HG03565 (cell line): ENCODE data around the gene FBF1.
A peak's percentile ranks its signal among the peaks of the same experiment; 100 is the strongest.
"Not testable (repeated sequence)": the region's sequence is repeated elsewhere in the genome, so short reads cannot be mapped to it uniquely, and the experiment has no call there.

Source experiments
- ATAC-seq: cut with Tn5 transposase; IDR thresholded peaks from one replicate; pipeline ENCODE4 v1.9.1; 2021; ENCODE audit warnings: mild to moderate bottlenecking, moderate library complexity; ENCODE audit not compliant: unreplicated experiment

Gene FBF1

GRCh38 chr17:75940727-75941441 lies at the start of gene FBF1:
Gene FBF1, minus strand, starts transcription at chr17:75941042. Its CDS starts 2,893 bp downstream, at chr17:75938149.
- peak; percentile 86 for ATAC-seq

- no peak for ATAC-seq
Measured at GRCh38 chr17:75987041-75987440, 46.2 kb upstream of the FBF1 start.

GRCh38 chr17:75985986-75986385 lies 45.1 kb upstream of the FBF1 start:
- no peak for ATAC-seq

GRCh38 chr17:75983501-75984181 lies 42.8 kb upstream of the FBF1 start:
- no peak for ATAC-seq

- no peak for ATAC-seq
Measured at GRCh38 chr17:75981019-75981615, 40.3 kb upstream of the FBF1 start.

GRCh38 chr17:75980188-75981018 lies 39.6 kb upstream of the FBF1 start:
- no peak for ATAC-seq

GRCh38 chr17:75979705-75980187 lies 38.9 kb upstream of the FBF1 start:
- ATAC-seq: peak; percentile 5

- peak; percentile 66 for ATAC-seq
Measured at GRCh38 chr17:75978938-75979704, 38.3 kb upstream of the FBF1 start, which contains the start of the genes ACOX1 and TEN1. Gene ACOX1, minus strand, starts transcription at chr17:75979166. Its CDS starts 93 bp downstream, at chr17:75979073. Gene TEN1, plus strand, starts transcription at chr17:75979240. Its CDS starts 6,953 bp downstream, at chr17:75986193.

- no peak for ATAC-seq
Measured at GRCh38 chr17:75976175-75976848, 35.5 kb upstream of the FBF1 start.

- ATAC-seq: no peak
Measured at GRCh38 chr17:75975757-75976174, 34.9 kb upstream of the FBF1 start.

- not testable (repeated sequence) for ATAC-seq
Measured at GRCh38 chr17:75975187-75975586, 34.3 kb upstream of the FBF1 start.

GRCh38 chr17:75970626-75971025 lies 29.8 kb upstream of the FBF1 start:
- ATAC-seq: no peak

- ATAC-seq: no peak
Measured at GRCh38 chr17:75970011-75970523, 29.2 kb upstream of the FBF1 start.

- ATAC-seq: not testable (repeated sequence)
Measured at GRCh38 chr17:75969044-75969443, 28.2 kb upstream of the FBF1 start.

GRCh38 chr17:75965468-75965867 lies 24.6 kb upstream of the FBF1 start:
- ATAC-seq: no peak

GRCh38 chr17:75959839-75960511 lies 19.1 kb upstream of the FBF1 start:
- no peak for ATAC-seq

GRCh38 chr17:75959051-75959838 lies 18.4 kb upstream of the FBF1 start:
- no peak for ATAC-seq
